GM18867 (cell line): ENCODE results near the gene HIGD1A.

Source experiments
- ATAC-seq: cut with Tn5 transposase; IDR thresholded peaks from one replicate; pipeline ENCODE4 v1.9.1; 2021; ENCODE audit warnings: mild to moderate bottlenecking, moderate library complexity; ENCODE audit not compliant: unreplicated experiment

Gene HIGD1A

DNA sequence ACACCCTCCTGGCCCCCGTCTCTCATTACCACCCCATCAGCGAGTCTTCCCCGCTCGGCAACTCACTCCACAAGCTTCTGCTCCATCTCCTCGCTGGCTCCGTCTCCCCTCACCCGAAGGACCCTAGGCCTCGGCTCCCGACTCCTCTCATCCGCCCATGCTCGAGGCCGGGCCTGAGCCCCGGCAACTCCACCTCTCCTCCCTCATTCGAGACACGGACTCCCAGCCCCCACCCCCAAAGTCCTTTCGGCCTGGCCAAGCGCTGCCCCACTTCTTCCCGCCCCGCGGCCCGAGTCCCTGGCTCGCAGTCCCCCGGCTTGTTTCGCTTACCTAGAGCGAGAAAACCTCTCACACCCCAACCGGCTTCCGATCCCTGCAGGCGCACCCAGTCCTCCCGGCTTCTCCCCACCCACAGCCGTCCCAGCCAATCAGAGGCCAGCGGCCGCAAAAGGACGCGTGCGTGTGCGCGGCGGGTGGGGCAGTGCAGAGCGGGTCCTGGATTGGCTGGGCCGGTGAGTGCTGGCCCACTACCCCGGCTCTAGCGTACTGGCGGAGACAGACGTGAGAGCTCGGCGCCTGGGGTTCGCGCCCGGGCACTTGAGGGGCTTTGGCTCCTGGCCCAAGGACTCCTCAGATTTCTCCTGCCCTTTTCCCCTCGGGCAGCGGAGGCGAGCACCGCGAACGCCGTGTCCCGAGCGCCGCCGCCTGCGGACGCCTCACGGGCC lies at the start of gene HIGD1A:
Gene HIGD1A, minus strand, starts transcription at position 385 of the 725 bp plus-strand sequence. CDS start 10,237 bp downstream, outside the sequence.
- ATAC-seq = peak; percentile 100

DNA sequence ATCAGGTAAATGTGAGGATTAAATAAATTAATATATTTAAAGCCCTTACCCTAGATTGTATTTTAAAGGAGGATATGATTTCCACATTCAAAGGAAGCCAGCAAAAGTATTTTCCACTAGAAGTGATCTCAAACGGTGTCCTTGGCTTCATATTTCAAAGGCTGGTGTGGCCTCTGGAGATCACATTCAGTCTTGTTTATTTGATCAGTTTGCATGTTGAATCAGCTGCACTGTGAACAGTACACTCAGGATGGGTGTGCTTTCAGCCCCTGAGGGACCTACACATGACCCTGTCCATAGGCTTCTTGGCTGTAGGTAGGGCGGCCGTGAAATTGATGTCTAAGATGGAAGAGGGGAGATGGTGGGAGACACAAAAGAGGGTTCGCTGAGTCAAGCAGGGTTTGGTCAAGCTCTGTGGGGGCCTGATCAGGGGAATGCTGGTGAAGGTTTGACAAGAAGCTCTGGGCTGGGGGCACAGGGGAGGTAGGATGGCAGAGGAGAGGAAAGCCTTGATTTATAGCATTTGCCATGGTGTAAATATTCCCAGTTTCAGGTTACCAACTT lies 49.5 kb upstream of the HIGD1A start:
- no peak for ATAC-seq

DNA sequence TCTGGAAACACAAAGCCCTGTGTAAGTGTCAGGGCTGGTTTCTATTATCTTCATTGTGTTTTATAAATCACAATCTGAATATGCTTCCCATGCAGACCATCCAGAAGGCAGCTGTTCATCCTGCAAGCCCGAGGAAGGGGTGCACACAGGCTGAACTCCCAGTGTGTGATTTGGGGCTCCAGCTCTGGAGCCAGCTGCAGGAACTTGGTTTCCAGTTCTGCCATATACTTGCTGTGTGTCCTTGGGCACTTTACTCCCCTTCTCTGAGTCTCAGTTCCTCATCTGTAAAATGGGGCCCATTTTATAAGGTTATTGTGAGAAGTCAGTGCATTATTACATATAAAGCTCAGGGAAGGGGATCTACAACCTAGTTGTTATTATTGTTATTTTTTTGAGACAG lies 48.8 kb upstream of the HIGD1A start:
- no peak for ATAC-seq

DNA sequence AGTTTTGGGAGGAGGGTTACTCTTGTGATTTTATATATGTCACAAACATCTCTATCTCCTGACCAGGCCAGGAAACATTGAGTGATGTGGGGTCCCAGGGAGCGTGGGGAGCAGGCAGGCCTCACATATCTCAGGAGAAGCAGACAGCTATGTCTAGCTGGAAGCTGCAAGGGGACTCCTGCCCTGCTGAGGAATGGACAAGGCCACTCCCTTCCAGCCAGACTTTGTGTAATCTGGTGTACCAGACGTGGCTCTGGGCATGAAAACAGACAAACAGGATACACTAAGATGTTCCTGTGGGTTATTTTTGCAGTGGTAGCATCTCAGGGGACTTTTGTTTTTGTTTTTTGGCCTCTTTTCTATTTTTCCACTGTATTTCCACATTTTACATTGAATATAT lies 48.2 kb upstream of the HIGD1A start:
- ATAC-seq = no peak

DNA sequence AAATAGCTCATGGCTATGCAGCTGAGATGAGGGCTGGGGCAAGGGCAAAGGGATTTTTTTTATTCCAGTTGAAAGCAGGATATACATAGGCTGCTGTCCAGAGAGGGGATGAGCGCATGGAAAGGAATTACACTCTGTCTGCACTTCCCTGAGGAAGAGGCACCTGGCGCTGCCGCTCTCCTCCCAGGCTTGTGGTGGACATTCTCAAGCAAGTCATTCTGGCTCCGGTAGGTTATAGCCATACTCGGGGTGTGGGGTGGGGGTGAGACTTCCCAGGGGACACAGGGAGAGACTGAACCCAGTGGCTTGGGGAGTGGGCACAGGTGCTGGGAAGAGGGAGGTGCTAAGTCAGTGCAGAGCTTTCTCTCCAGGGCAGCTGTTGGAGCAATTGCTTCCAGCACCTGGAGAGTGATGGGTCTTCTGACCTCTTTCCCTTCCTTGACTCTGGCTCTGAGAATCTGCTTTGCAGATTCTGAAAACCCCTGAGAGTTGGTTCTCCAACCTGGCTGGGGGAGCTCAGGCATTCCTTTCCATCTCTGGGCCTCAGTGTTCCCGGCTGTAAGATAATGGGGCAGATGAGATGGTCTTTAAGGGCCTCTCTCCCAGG lies 47.0 kb upstream of the HIGD1A start:
- ATAC-seq = no peak

DNA sequence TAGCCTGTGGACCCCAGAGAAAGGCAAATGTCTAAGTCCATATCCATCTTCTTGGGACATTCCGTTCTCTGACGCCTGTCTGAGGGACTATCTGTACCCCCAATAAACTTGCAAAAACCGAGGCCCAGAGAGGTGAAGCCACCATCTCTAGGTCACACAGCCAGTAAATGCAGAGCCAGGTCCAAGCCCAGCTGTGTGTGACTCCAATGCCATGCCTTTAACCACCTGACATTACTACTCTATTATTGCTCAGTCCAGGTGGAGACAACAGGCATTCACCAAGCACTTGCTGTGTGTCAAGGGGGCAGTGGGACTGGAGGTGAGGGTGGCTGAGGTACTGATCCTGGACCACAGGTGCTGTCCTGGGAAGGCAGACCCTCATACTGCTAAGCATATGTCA lies 46.0 kb upstream of the HIGD1A start:
- ATAC-seq = no peak

DNA sequence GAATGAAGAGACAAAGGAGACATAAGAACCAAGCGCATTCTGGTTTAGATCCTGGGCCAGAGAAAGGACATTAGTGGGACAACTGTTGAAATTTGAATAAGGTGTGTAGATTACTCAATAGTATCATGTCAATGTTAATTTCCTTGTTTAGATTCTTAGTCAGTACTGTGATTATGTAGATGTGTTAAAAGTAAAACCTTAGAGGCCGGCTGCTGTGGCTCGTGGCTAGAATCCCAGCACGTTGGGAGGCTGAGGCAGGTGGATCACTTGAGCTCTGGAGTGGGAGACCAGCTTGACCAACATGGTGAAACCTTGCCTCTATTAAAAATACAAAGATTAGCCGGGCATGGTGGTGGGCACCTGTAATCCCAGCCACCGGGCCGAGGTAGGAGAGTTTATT lies 44.7 kb upstream of the HIGD1A start:
- ATAC-seq = no peak

DNA sequence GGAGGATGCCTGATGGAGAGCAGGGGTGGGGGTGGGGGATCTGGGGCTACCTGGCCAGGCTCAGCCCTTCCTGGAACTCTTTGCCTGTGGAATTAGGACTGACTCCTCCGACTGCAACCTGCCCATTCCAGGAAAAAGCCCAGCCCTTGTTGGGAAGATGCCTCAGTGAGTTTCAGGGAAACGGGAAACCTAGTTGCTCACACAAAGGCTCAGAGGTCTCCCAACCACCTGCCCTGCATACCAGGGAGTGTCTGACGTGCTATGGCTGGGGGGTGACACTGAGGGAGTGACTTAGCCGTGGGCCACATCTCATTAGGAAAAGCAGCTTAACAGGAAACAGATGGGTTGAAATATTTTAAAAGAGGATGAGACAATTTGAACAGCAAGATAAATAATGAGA lies 43.4 kb upstream of the HIGD1A start:
- ATAC-seq = no peak

DNA sequence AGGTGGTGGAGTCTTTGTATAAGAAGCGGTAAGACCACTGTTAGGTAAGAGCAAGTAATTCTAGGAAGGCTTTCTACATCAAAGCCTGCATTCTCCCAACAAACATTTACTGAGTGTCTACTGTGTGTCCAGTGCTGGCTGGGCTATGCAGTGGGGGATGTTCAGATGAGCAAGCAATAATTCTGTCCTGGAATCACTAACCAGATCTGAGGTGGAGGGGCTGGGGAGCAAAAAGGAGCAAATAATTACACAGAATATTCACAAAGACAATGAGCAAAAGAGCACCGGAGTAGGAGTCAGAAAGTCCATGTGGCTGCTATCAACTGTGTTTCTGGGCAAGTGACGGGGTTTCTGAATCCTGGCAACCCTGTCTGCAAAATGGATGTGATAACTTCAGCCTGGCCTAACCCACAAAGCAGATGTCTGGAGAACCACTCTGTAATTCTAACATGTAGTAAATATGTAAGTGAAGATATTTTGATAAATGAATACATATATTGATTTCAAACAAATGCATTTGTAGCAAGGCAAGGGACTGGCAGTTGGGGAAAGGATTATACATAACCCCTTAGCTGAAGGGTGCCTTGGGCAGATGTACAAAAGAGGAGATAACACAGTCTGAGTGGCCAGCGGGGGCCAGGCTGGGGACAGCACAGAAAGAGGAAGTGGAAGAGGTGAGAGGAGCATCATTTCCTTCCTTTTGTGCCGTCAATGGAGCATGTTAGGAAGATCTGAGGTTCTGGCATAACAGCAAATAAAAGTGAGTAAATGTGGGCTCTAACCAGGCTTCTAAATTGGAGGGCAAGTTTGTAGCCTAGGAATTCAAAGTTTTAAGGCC lies 42.6 kb upstream of the HIGD1A start:
- peak; percentile 83 for ATAC-seq

DNA sequence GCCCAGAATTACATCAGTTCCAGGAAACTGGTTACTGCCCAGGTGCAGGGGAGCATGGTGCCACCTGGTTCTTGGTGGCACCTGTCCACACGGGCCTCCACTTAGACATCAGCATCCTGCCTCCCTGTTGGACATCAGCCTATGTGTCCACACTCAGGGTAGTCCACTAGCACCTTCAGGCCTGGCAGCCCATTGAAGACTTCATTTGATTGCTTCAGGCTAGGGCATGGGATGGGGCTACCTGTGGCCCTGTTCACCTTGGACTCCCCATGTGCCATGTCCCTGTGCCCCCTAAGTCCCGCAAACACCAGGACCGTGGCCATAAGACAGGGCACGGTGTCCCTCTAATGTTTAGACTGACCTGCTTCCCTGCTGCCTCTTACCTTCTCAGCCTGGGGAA lies 40.5 kb upstream of the HIGD1A start:
- ATAC-seq = no peak

DNA sequence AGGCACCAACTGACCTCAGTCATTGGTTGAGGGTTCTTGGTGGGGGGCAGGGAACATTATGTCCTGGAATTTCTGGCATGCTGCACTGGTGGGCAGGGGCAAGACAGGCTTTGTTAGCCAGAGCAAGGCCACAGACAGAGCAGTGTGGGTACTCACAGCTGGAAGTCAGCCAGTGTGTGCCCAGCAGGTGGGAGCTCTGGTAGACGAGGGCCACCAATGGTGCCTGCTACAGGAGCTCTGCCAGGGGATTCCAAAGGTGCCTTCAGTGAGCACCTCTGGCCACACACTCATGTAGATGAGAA lies 40.1 kb upstream of the HIGD1A start:
- no peak for ATAC-seq

DNA sequence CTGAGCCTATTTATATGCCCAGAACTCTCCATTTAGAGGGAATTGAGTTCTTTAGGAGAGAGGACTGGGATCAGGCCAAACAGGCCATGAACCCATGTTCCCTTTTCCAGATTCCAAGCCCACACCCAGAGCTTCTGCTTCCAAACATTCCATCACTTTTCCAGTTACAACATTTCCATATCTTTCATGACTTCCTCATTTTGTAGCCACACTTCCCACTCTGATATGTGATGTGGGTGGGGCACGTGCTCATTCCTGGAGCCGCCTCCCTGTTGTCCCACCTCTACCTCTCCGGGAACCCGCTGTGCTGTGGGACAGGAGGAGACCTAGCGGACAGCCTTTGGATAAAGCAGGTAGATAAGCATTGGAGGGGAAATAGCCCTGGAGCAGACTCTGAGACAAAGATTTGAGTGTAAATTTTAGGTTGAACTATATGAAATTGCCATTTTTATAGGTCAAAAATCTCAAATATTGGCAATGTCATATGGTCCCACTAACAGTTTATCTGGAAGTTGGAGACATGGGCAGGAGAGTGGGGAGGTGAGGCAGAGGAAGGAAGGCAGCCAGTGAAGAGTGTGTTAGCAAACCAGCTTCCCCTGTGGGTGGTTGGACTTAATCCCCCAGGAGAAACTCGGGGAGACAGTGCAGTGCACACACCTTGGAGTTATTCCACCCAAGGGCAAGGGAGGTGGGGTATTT lies 39.6 kb upstream of the HIGD1A start:
- no peak for ATAC-seq

DNA sequence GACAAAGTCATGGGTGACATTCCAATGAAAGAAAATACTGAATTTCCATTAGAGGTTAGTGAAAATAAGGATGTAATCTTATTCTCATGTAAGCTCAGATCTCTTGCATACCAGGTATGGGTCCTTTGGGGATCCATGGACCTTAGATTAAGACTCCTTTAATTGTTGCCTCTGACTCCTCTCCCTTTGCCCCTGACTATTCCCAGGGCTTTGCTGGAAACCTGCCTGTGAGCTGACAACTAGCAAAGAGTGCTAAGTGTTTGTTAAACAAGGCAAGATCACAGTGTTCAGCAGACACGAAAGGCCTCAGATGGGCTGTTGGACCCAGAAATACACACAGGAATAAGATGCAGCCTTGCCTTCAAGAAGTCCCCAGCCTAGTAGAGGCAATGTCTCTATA lies 37.0 kb upstream of the HIGD1A start:
- no peak for ATAC-seq

DNA sequence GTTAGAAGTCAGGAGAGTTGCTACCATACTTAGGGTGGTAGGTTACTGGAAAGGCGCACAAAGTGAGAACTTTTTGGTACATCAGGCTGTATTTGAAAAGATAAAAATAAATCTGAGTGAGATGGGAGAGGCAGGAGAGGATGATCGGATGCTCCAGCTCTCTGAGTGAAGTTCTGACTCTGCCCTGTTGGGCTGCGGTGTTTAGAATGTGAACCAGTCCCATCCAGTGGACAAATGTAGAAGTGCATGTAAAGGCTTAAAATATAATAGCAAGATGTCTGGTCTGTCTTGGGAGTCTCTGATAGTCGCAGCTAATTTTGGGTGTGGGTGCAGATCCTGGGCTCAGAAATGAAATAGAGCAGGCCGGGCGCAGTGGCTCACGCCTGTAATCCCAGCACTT lies 35.3 kb upstream of the HIGD1A start:
- ATAC-seq = peak; percentile 100

DNA sequence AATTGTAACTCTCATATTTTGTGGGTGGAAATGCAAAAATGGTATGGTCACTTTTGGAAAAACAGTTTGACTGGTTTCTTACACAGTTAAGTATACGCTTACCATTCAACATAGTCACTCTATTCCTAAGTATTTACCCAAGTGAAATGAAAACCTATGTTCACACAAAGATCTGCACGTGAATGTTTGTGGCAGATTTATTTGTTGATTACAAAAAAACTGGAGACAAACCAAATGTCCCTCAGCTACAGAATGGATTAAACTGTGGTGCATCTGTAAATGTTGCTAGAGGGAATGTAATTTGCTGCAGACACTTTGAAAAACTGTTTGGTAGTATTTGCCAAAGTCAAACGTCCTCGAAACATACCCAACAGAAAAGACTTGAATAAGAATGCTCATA lies 34.3 kb upstream of the HIGD1A start:
- no peak for ATAC-seq

DNA sequence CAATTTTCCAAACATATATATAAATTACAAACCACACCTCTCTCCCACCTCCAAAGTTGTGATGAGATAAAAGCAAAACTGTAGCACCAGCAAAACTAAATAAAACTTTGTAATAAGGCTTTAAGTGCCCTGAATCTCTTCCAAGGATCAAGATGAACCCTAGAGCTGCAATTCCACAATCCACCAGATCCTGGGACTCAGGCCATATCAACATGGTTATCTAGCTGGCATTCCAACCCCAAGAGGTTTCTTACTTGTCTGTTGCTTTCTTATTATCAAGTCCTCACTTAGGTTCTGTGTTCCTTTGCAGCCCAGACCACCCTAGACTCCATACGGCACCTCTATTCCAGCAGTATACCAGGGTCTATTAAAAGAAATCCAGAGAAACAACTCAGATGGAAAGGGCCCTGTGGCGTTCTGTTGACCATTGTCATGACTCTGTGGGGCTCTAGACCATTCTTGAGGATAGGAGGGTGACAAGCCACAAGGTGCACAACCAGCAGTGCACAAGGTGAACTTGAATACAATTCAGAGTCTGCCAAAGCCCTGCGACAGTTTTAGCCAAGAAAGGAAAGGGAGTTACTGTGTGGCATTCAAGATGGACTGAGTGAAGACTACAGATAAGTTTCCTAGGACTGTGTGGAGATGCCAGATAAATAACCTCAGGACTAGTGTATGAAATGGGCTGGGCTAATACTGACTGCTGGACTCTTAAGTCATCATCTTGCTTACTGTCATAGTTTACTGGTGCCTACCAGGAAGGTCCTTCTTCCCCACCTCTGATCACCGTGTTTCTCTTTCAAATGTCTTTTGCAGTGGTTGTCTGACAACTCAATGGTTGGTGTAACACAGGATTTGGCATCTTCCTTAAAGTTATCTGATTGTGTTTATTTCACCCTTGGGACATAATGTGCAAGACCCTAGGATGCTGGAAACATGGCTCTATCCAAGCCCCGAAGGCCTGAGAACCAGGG lies 32.1 kb upstream of the HIGD1A start:
- no peak for ATAC-seq

DNA sequence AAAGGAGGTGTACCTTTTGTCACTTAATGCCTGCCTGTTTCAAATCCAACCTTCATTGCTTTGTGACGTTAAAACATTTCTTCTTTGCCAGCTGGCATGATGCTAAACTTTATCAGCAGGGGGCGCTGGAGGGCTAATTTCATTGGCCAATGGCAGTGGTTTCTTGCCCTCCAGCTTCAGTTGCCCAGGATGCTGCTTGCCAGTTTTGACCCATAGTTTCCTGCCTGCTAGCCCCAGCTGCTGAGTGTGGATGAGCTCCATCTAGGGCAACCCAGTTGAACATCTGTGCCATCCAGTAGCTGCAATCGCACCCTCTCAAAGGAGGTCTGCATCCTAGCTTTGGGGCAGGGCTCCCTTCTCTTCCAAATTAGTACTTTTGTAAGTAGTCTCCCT lies 27.0 kb upstream of the HIGD1A start:
- ATAC-seq = no peak

DNA sequence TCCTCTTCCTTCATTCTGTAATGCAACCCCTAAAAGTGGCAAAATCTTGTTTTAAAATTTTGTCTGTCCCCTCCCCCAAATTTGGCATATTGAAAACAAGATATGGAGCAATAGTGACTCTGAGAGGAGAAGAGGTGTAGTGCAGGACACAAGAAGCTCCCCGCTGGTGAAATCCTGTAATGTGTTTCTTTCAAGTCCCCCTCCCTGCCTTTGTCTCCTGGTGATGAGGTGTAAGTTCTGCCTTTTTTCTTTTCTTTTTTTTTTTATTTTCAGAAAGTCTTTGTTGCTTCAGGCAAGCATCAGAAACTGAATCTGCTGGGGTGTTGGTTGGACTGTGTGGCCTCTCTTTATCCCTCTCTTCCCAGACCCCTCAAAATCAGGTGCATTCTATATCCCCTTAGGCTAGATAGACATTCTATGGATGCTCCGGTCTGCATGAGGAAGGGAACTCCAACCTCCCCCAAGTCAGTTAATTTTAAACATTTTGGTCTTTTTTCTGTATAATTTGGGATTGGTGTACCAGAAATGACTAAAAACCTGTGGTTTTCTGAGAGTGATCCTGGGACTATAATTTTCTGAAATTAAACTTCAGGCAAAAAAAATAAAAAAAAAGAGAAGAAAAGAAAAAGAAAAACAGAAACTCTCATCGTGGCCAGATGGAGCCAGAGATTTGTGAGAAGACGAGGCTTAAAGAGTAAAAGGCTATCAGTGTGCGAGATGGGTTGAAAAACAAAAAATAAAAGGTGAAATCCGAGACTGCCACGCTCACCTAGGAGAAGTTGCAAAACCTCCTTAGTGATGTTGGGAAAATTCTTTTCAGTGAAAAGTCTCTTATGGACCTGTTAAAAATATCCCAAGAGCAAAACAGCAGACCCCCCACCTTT lies 26.4 kb upstream of the HIGD1A start:
- ATAC-seq = no peak
